Mesenchymal stem cell (in vitro differentiated cells and primary cell): Measurements from ENCODE around the gene AFG1L.
A peak's percentile ranks its signal among the peaks of the same experiment; 100 is the strongest.

Experiments
- DNase-seq: peaks from one replicate; pipeline ENCODE4 v3.0.0-alpha.2; 2013
- H2AFZ ChIP-seq: one replicate; pipeline ENCODE4 v1.6.1; 2013; ENCODE audit warnings: low read depth, mild to moderate bottlenecking, control low read depth, inconsistent platforms, low read length, moderate library complexity
- H2AK5ac ChIP-seq: 2 replicates; pipeline ENCODE4 v1.6.1; 2013; ENCODE audit warnings: low read length, moderate library complexity, mild to moderate bottlenecking, inconsistent platforms; ENCODE audit not compliant: severe bottlenecking
- H2BK120ac ChIP-seq: one replicate; pipeline ENCODE4 v1.6.1; 2013; ENCODE audit warnings: low read depth, mild to moderate bottlenecking, inconsistent platforms, low read length, moderate library complexity
- H2BK12ac ChIP-seq, 2 experiments: one replicate each; pipeline ENCODE4 v1.6.1; 2013; ENCODE audit warnings: inconsistent platforms in 2 of 2, low read length in 2 of 2, mild to moderate bottlenecking in 2 of 2, moderate library complexity in 2 of 2, control low read depth in 1 of 2
- H2BK15ac ChIP-seq: one replicate; pipeline ENCODE4 v1.6.1; 2013; ENCODE audit warnings: mild to moderate bottlenecking, low read depth, inconsistent platforms; ENCODE audit not compliant: poor library complexity, severe bottlenecking
- H2BK5ac ChIP-seq: 2 replicates; pipeline ENCODE4 v1.6.1; 2013; ENCODE audit warnings: low read depth, mild to moderate bottlenecking, low read length, control low read depth, inconsistent platforms; ENCODE audit not compliant: poor library complexity, severe bottlenecking
- H3K14ac ChIP-seq, 2 experiments: one replicate each; pipeline ENCODE4 v1.6.1; 2013; ENCODE audit warnings: inconsistent platforms in 2 of 2, low read length in 2 of 2, control low read depth in 1 of 2, mild to moderate bottlenecking in 1 of 2, moderate library complexity in 1 of 2
- H3K18ac ChIP-seq, 2 experiments: one replicate each; pipeline ENCODE4 v1.6.1; 2013; ENCODE audit warnings: inconsistent platforms in 2 of 2, low read length in 2 of 2, control low read depth in 1 of 2, low read depth in 1 of 2, mild to moderate bottlenecking in 1 of 2
- H3K23ac ChIP-seq, 2 experiments: one replicate each; pipeline ENCODE4 v1.6.1; 2013; ENCODE audit warnings: inconsistent platforms in 2 of 2, low read length in 2 of 2, mild to moderate bottlenecking in 2 of 2, moderate library complexity in 2 of 2, control low read depth in 1 of 2
- H3K27ac ChIP-seq: 2 replicates; pipeline ENCODE4 v1.5.1; 2013; ENCODE audit warnings: mild to moderate bottlenecking, moderate library complexity, low read length, control low read depth, inconsistent platforms; ENCODE audit not compliant: poor library complexity, severe bottlenecking
- H3K27me3 ChIP-seq, 2 experiments: 2 replicates each; pipeline versions ENCODE4 v1.6.1 to v1.7.0; 2013; ENCODE audit warnings: low read length in 2 of 2, mild to moderate bottlenecking in 2 of 2, moderate library complexity in 2 of 2, control low read depth in 1 of 2, inconsistent platforms in 1 of 2; ENCODE audit not compliant: control insufficient read depth in 1 of 2, insufficient read depth in 1 of 2
- H3K36me3 ChIP-seq, 2 experiments: 2 replicates each; pipeline versions ENCODE4 v1.6.1 to v1.7.0; 2013; ENCODE audit warnings: low read length in 2 of 2, control low read depth in 1 of 2, inconsistent platforms in 1 of 2, low read depth in 1 of 2, mild to moderate bottlenecking in 1 of 2; ENCODE audit not compliant: insufficient read depth in 2 of 2, control insufficient read depth in 1 of 2
- H3K4ac ChIP-seq, 2 experiments: one replicate each; pipeline ENCODE4 v1.6.1; 2013; ENCODE audit warnings: inconsistent platforms in 2 of 2, low read length in 2 of 2, mild to moderate bottlenecking in 2 of 2, moderate library complexity in 2 of 2, control low read depth in 1 of 2, low read depth in 1 of 2
- H3K4me1 ChIP-seq: 2 replicates; pipeline ENCODE4 v1.6.1; 2013; ENCODE audit warnings: low read depth, low read length, control low read depth; ENCODE audit not compliant: control insufficient read depth, insufficient read depth
- H3K4me2 ChIP-seq: 2 replicates; pipeline ENCODE4 v1.6.1; 2013; ENCODE audit warnings: low read length, mild to moderate bottlenecking, inconsistent platforms; ENCODE audit not compliant: poor library complexity, severe bottlenecking
- H3K4me3 ChIP-seq, 2 experiments: 2 replicates each; pipeline versions ENCODE4 v1.5.1 to v1.7.0; 2013; ENCODE audit warnings: low read length in 2 of 2, mild to moderate bottlenecking in 2 of 2, control low read depth in 1 of 2, low read depth in 1 of 2; ENCODE audit not compliant: insufficient read depth in 1 of 2
- H3K79me1 ChIP-seq: replicated peaks from 2 replicates; pipeline ENCODE4 v1.6.1; 2013; ENCODE audit warnings: mild to moderate bottlenecking, control low read depth, low read length, inconsistent platforms; ENCODE audit not compliant: poor library complexity, severe bottlenecking
- H3K9ac ChIP-seq: 2 replicates; pipeline ENCODE4 v1.7.0; 2013; ENCODE audit warnings: mild to moderate bottlenecking, low read length, moderate library complexity
- H3K9me3 ChIP-seq: 2 replicates; pipeline ENCODE4 v1.7.0; 2013; ENCODE audit warnings: mild to moderate bottlenecking, low read length; ENCODE audit not compliant: control insufficient read depth
- H4K8ac ChIP-seq: one replicate; pipeline ENCODE4 v1.6.1; 2013; ENCODE audit warnings: inconsistent platforms, mild to moderate bottlenecking, low read length, moderate library complexity
- H4K91ac ChIP-seq: one replicate; pipeline ENCODE4 v1.6.1; 2013; ENCODE audit warnings: mild to moderate bottlenecking, low read length, inconsistent platforms
- WGBS: methylation state at CpG from one replicate; pipeline ENCODE4 v1.1.7; 2013; ENCODE audit warnings: mixed read lengths; 5-methylcytosine and 5-hydroxymethylcytosine counted together

Gene AFG1L

GRCh38 chr6:108294297-108294726 is 542 bp upstream of the AFG1L start:
- no peak for DNase-seq
- H2BK5ac ChIP-seq: no peak overlapping the region
- H3K4me2 ChIP-seq: peak overlapping the region; percentile 93
- no peaks in the 10 kb centered on the region for H3K4me1 ChIP-seq
- H3K4ac ChIP-seq: peak overlapping the region in 1 of 2 experiments; percentile 54
- 45% methylated on average over 15 of the region's 16 CpGs for WGBS
- no peak overlapping the region for H2BK120ac ChIP-seq
- no peak overlapping the region for H3K23ac ChIP-seq
- no peaks in the 10 kb centered on the region for H3K27me3 ChIP-seq
- H3K9me3 ChIP-seq: no peaks in the 10 kb centered on the region
- no peak overlapping the region for H2AFZ ChIP-seq
- peak overlapping the region; percentile 66 for H4K8ac ChIP-seq
- peak overlapping the region; percentile 95 for H3K9ac ChIP-seq
- peak overlapping the region; percentile 15 for H2BK15ac ChIP-seq
- H4K91ac ChIP-seq: no peak overlapping the region
- H3K14ac ChIP-seq: no peak overlapping the region
- no peak overlapping the region for H3K18ac ChIP-seq
- peaks cover 11% of the 10 kb centered on the region for H3K79me1 ChIP-seq
- H3K36me3 ChIP-seq: no peaks in the 10 kb centered on the region
- H2BK12ac ChIP-seq: no peak overlapping the region
- no peak overlapping the region for H3K27ac ChIP-seq
- peak overlapping the region; percentile 86 to 90 for H3K4me3 ChIP-seq
- H2AK5ac ChIP-seq: no peak overlapping the region

GRCh38 chr6:108295676-108296075 is 822 bp downstream of the AFG1L start:
- Histone ChIP-seq H2BK15ac (no peak overlapping the region), H4K8ac (peak overlapping the region; percentile 98), H3K14ac (no peak overlapping the region), H2BK12ac (no peak overlapping the region), H3K79me1 (peaks cover 11% of the 10 kb centered on the region), H3K18ac (no peak overlapping the region), H4K91ac (no peak overlapping the region), H3K4me2 (peak overlapping the region; percentile 93), H3K4me3 (peak overlapping the region; percentile 86 to 90), H3K9me3 (no peaks in the 10 kb centered on the region), H3K27ac (no peak overlapping the region), H3K27me3 (no peaks in the 10 kb centered on the region), H3K23ac (no peak overlapping the region), H2AK5ac (no peak overlapping the region), H3K36me3 (no peaks in the 10 kb centered on the region), H3K4ac (no peak overlapping the region), H2AFZ (peak overlapping the region; percentile 64), H3K9ac (peak overlapping the region; percentile 95), H2BK120ac (no peak overlapping the region), H3K4me1 (no peaks in the 10 kb centered on the region), H2BK5ac (no peak overlapping the region)
- WGBS: 63% methylated on average over 4 of the region's 7 CpGs
- DNase-seq: no peak

GRCh38 chr6:108302386-108302785 is 7.5 kb downstream of the AFG1L start:
- H3K27me3 ChIP-seq: no peaks in the 10 kb centered on the region
- H4K8ac ChIP-seq: no peak overlapping the region
- H2BK12ac ChIP-seq: no peak overlapping the region
- no peak overlapping the region for H2BK15ac ChIP-seq
- no peak overlapping the region for H3K4me2 ChIP-seq
- no peak overlapping the region for H3K18ac ChIP-seq
- no peak overlapping the region for H2AFZ ChIP-seq
- H3K79me1 ChIP-seq: peaks cover 11% of the 10 kb centered on the region
- H3K4me1 ChIP-seq: no peaks in the 10 kb centered on the region
- no peak overlapping the region for H3K9ac ChIP-seq
- DNase-seq: no peak
- no peak overlapping the region for H3K4me3 ChIP-seq
- H3K9me3 ChIP-seq: no peaks in the 10 kb centered on the region
- H3K4ac ChIP-seq: no peak overlapping the region
- H2BK5ac ChIP-seq: no peak overlapping the region
- no peak overlapping the region for H4K91ac ChIP-seq
- H3K14ac ChIP-seq: no peak overlapping the region
- H2BK120ac ChIP-seq: no peak overlapping the region
- 97% methylated on average over 5 of the region's 5 CpGs for WGBS
- no peaks in the 10 kb centered on the region for H3K36me3 ChIP-seq
- H3K27ac ChIP-seq: no peak overlapping the region
- H3K23ac ChIP-seq: no peak overlapping the region
- H2AK5ac ChIP-seq: no peak overlapping the region

GRCh38 chr6:108304646-108305045 is 9.8 kb downstream of the AFG1L start:
- Histone ChIP-seq H3K27ac (no peak overlapping the region), H3K4me1 (no peaks in the 10 kb centered on the region), H3K23ac (no peak overlapping the region), H3K4me3 (no peak overlapping the region), H3K14ac (no peak overlapping the region), H2AFZ (no peak overlapping the region), H2BK12ac (no peak overlapping the region), H4K91ac (no peak overlapping the region), H3K27me3 (no peaks in the 10 kb centered on the region), H3K36me3 (no peaks in the 10 kb centered on the region), H2AK5ac (no peak overlapping the region), H3K4ac (no peak overlapping the region), H2BK15ac (no peak overlapping the region), H2BK120ac (no peak overlapping the region), H3K4me2 (no peak overlapping the region), H3K79me1 (peaks cover 9% of the 10 kb centered on the region), H3K9ac (no peak overlapping the region), H3K9me3 (no peaks in the 10 kb centered on the region), H4K8ac (no peak overlapping the region), H2BK5ac (no peak overlapping the region), H3K18ac (no peak overlapping the region)
- DNase-seq: no peak
- 96% methylated on average over 2 of the region's 2 CpGs for WGBS
